Measurements from ENCODE around the gene FBP2.

GRCh38 chr9:94538908-94539307 is 54.7 kb downstream of the FBP2 start:
- TF ChIP-seq, protein P1, sequence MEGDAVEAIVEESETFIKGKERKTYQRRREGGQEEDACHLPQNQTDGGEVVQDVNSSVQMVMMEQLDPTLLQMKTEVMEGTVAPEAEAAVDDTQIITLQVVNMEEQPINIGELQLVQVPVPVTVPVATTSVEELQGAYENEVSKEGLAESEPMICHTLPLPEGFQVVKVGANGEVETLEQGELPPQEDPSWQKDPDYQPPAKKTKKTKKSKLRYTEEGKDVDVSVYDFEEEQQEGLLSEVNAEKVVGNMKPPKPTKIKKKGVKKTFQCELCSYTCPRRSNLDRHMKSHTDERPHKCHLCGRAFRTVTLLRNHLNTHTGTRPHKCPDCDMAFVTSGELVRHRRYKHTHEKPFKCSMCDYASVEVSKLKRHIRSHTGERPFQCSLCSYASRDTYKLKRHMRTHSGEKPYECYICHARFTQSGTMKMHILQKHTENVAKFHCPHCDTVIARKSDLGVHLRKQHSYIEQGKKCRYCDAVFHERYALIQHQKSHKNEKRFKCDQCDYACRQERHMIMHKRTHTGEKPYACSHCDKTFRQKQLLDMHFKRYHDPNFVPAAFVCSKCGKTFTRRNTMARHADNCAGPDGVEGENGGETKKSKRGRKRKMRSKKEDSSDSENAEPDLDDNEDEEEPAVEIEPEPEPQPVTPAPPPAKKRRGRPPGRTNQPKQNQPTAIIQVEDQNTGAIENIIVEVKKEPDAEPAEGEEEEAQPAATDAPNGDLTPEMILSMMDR (IDR thresholded peaks at IDR 0.05), result no peak
- no peak for TF ChIP-seq POLR2A (IDR thresholded peaks at IDR 0.05)
- TF ChIP-seq EP300 (IDR thresholded peaks at IDR 0.05), result no peak
- TF ChIP-seq POLR2AphosphoS5 (IDR thresholded peaks at IDR 0.05), result no peak

Data from suprapubic skin (tissue), 4 donors.